GM23248 (cell line): ENCODE results near the gene WHRN.

ENCODE experiments used
- EZH2 ChIP-seq: fragments of 200-600 bp; sonication (generic); IDR thresholded peaks from 2 replicates; pipeline ENCODE4 v1.6.1; 2018; ENCODE audit warnings: antibody characterized with exemption, mild to moderate bottlenecking; ENCODE audit not compliant: insufficient read depth, poor library complexity, severe bottlenecking
- EZH2phosphoT487 ChIP-seq: fragments of 200-600 bp; sonication (generic); IDR thresholded peaks from 2 replicates; pipeline ENCODE4 v1.6.1; 2018; ENCODE audit warnings: antibody characterized with exemption, moderate library complexity, mild to moderate bottlenecking, low read depth; ENCODE audit not compliant: insufficient read depth

DNA sequence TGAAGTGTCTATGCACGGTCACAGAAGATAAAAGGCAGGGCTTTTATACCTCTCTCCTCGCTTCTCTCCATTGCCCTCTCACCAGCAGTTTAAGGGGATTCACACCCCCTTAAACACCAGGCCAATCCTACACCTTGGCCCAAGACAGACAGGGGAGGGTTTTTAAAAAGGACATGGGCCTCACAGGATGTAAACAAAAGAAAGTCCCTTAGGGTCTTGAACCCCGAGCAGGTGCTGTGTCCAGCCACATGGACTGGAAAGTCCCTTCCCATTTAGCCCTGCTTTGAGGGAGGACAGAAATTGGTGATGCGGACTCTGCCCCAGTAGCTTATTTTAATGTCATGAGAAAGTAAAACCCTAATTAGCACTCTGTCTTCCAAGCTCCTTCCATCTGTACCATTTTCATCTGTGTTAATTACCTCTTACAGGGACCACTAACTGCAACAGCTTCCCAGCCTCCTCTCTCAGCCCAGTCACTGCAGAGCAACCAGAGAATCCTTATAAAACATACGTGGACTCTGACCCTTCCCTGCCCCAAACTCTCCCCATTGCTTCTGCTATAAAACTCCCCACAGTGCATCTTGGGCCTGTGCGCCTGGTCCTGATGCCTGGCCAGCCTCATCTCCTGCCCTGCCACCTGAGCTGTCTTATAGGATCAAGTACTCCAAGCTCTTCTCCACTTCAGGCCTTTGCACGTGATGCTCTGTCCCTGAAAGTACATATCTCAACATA, 16.7 kb downstream of the WHRN start:
- TF ChIP-seq EZH2phosphoT487 (no peak), EZH2 (no peak)
